Endothelial cell of umbilical vein (primary cell): ENCODE measurements around the gene PRCD. TPM values are rescaled to one million over a fixed set of nuclear protein-coding genes. Genes with fewer than 3 reads are reported as not detected.

Experiments used
- BruUV-seq: library from RNA; stranded (reverse); fragments of 400-500 nt; replicated peaks from 2 replicates; lab custom pipeline; 2021; lab: Mats Ljungman, UMichigan
- CTCF ChIA-PET: fragments of 300-600, 350-600 bp; sonication (Branson Sonifier 250); formaldehyde crosslinking; loops from one replicate; lab custom pipeline; 2021; ENCODE audit warnings: antibody characterized with exemption, inconsistent platforms; lab: Charles Lee
- POLR2A ChIA-PET: fragments of 300-600, 350-600 bp; sonication (Branson Sonifier 250); formaldehyde crosslinking; loops from one replicate; lab custom pipeline; 2021; ENCODE audit warnings: antibody characterized with exemption, inconsistent platforms; lab: Charles Lee
- DNase-seq: peaks from one replicate; pipeline ENCODE4 v3.0.0-alpha.2; 2011; ENCODE audit warnings: low read depth, low spot score
- FAIRE-seq: peaks from 2 replicates; lab custom pipeline; 2011; peaks lifted over from hg19 to GRCh38; lab: Jason Lieb, UNC
- H2AFZ ChIP-seq: 2 replicates; pipeline ENCODE4 v1.6.0; 2012; ENCODE audit warnings: low read depth, low read length, control low read depth, inconsistent platforms
- H3K27ac ChIP-seq: 2 replicates; pipeline ENCODE4 v1.5.1; 2011; ENCODE audit warnings: low read depth, mild to moderate bottlenecking, control low read depth, low read length, moderate library complexity; ENCODE audit not compliant: insufficient read depth
- H3K27me3 ChIP-seq, 2 experiments: 2 replicates each; pipeline versions ENCODE4 v1.6.0 to v1.6.1; 2011; ENCODE audit warnings: low read length in 2 of 2, mixed read lengths in 1 of 2; ENCODE audit not compliant: control insufficient read depth in 2 of 2, insufficient read depth in 2 of 2
- H3K36me3 ChIP-seq, 2 experiments: 2 replicates in 1 of 2; 3 replicates in 1 of 2; pipeline ENCODE4 v1.5.1; 2011; ENCODE audit warnings: low read length in 2 of 2, mild to moderate bottlenecking in 1 of 2, moderate library complexity in 1 of 2; ENCODE audit not compliant: control insufficient read depth in 2 of 2, insufficient read depth in 2 of 2; ENCODE audit errors: extremely low read depth in 1 of 2
- H3K4me1 ChIP-seq: 3 replicates; pipeline ENCODE4 v1.5.1; 2011; ENCODE audit warnings: mild to moderate bottlenecking, low read length; ENCODE audit not compliant: control insufficient read depth, insufficient read depth; ENCODE audit errors: extremely low read depth
- H3K4me2 ChIP-seq: 2 replicates; pipeline ENCODE4 v1.6.1; 2011; ENCODE audit warnings: low read length, control low read depth, mixed read lengths; ENCODE audit not compliant: insufficient read depth
- H3K4me3 ChIP-seq, 3 experiments: fragments of 200-600 bp in 1 of 3; sonication (generic), shearing (Covaris generic) in 1 of 3; replicated peaks in 1 of 3; 2 replicates each; pipeline ENCODE4 v1.5.1; 2011 to 2016; ENCODE audit warnings: control low read depth in 3 of 3, low read length in 3 of 3, mild to moderate bottlenecking in 2 of 3, inconsistent platforms in 1 of 3, low read depth in 1 of 3, moderate library complexity in 1 of 3; ENCODE audit not compliant: insufficient read depth in 1 of 3
- H3K79me2 ChIP-seq: 2 replicates; pipeline ENCODE4 v1.6.0; 2012; ENCODE audit warnings: low read length, inconsistent platforms; ENCODE audit not compliant: control insufficient read depth, insufficient read depth
- H3K9ac ChIP-seq: replicated peaks from 2 replicates; pipeline ENCODE3; 2011; ENCODE audit warnings: low read length, control low read depth; ENCODE audit not compliant: insufficient read depth; ENCODE audit errors: extremely low read depth
- H3K9me1 ChIP-seq: replicated peaks from 3 replicates; pipeline ENCODE4 v1.6.0; 2011; ENCODE audit warnings: mild to moderate bottlenecking, low read length; ENCODE audit not compliant: control insufficient read depth, insufficient read depth; ENCODE audit errors: extremely low read depth
- H3K9me3 ChIP-seq: replicated peaks from 2 replicates; pipeline ENCODE4 v1.5.1; 2012; ENCODE audit warnings: low read length, inconsistent platforms; ENCODE audit not compliant: control insufficient read depth, insufficient read depth
- H4K20me1 ChIP-seq: replicated peaks from 2 replicates; pipeline ENCODE3; 2011; ENCODE audit warnings: mild to moderate bottlenecking, low read length; ENCODE audit not compliant: control insufficient read depth, insufficient read depth; ENCODE audit errors: extremely low read depth
- CTCF ChIP-seq, 2 donors: IDR thresholded peaks; 1 replicate in 1 of 2; 2 replicates in 1 of 2; pipeline ENCODE4 v1.5.1; 2011; ENCODE audit warnings: low read length in 2 of 2, mild to moderate bottlenecking in 2 of 2, moderate library complexity in 2 of 2, control low read depth in 1 of 2, inconsistent platforms in 1 of 2, low read depth in 1 of 2; ENCODE audit not compliant: insufficient read depth in 1 of 2; ENCODE audit errors: extremely low read depth in 1 of 2
- EZH2 ChIP-seq: IDR thresholded peaks from 2 replicates; pipeline ENCODE4 v1.6.1; 2012; ENCODE audit warnings: borderline replicate concordance, low read depth, mild to moderate bottlenecking, moderate library complexity, low read length, inconsistent platforms; ENCODE audit not compliant: severe bottlenecking
- FOS ChIP-seq: IDR thresholded peaks from 2 replicates; pipeline ENCODE4 v1.6.1; 2011; ENCODE audit warnings: mild to moderate bottlenecking, low read length, moderate library complexity, borderline replicate concordance; ENCODE audit not compliant: insufficient read depth
- GATA2 ChIP-seq: IDR thresholded peaks from 2 replicates; pipeline ENCODE4 v1.7.0; 2011; ENCODE audit warnings: low read depth, mild to moderate bottlenecking, moderate library complexity, mixed read lengths, low read length; ENCODE audit not compliant: insufficient read length, insufficient read depth
- JUN ChIP-seq: IDR thresholded peaks from 2 replicates; pipeline ENCODE4 v1.6.1; 2011; ENCODE audit warnings: borderline replicate concordance, low read depth; ENCODE audit not compliant: insufficient read length, insufficient read depth
- MYC ChIP-seq: IDR thresholded peaks from one replicate; pipeline ENCODE4 v1.6.1; 2011; ENCODE audit warnings: mild to moderate bottlenecking, low read depth, low read length
- POLR2A ChIP-seq: IDR thresholded peaks from 2 replicates; pipeline ENCODE4 v1.6.1; 2012; ENCODE audit warnings: low read depth, mild to moderate bottlenecking, control low read depth, low read length
- POLR2AphosphoS5 ChIP-seq: IDR thresholded peaks from 2 replicates; pipeline ENCODE4 v1.6.1; 2012; ENCODE audit warnings: low read depth, mild to moderate bottlenecking, control low read depth, low read length, moderate library complexity; ENCODE audit not compliant: insufficient read depth
- dilution Hi-C: fragments of 300-500 bp; cut with MboI; formaldehyde crosslinking; loops from one replicate; pipeline ENCODE4 v1.15.0; 2019; ENCODE audit warnings: low sequenced_read_pairs; ENCODE audit not compliant: extremely low pct_ligation_motif_present
- intact Hi-C: fragments of 100-400 bp; cut with micrococcal nuclease; formaldehyde crosslinking; loops from one replicate; pipeline ENCODE4 v1.10.0; 2022
- polyA plus RNA-seq, 4 experiments: library from polyadenylated mRNA; depleted of rRNA in 3 of 4; stranded (reverse) in 3 of 4; unstranded in 1 of 4; fragments of >200 nt; gene quantifications; 2 replicates each; pipeline versions ENCODE4 v1.2.1 to v1.2.3, GENCODE V29; 2011 to 2012; ENCODE audit warnings: missing spikeins in 1 of 4
- total RNA-seq: library from RNA; stranded (reverse); gene quantifications from 2 replicates; pipeline ENCODE4 v1.2.3, GENCODE V29; 2021
- TF ChIP-seq, protein P1 (sequence below): IDR thresholded peaks from 2 replicates; pipeline ENCODE4 v1.6.1; 2011; ENCODE audit not compliant: insufficient read depth, insufficient read length

Gene PRCD
- total and polyA plus RNA-seq, 2 donors (not counting 3 experiments of a cell fraction or from before 2014, with no cell fraction given): not detected

GRCh38 chr17:76572201-76572910 is 32.5 kb downstream of the PRCD start:
- no peak overlapping the region for H3K9ac ChIP-seq
- CTCF ChIA-PET: interaction anchor here (3.3 kb wide), 1 partner anchor 52 kb away, joined by 16 read pairs; no protein-coding TSS in a partner anchor
- FAIRE-seq (no peak), DNase-seq (no peak)
- H3K4me2 ChIP-seq: no peak overlapping the region
- no peaks in the 10 kb centered on the region for H4K20me1 ChIP-seq
- no peak overlapping the region for H2AFZ ChIP-seq
- H3K9me3 ChIP-seq: no peaks in the 10 kb centered on the region
- no peaks in the 10 kb centered on the region for H3K27me3 ChIP-seq
- no peaks in the 10 kb centered on the region for H3K4me1 ChIP-seq
- no peaks in the 10 kb centered on the region for H3K79me2 ChIP-seq
- H3K9me1 ChIP-seq: no peaks in the 10 kb centered on the region
- H3K36me3 ChIP-seq: no peaks in the 10 kb centered on the region
- no peak overlapping the region for H3K27ac ChIP-seq
- intact Hi-C loops: no loop called here
- POLR2A ChIA-PET: no interaction called here
- no peak for TF ChIP-seq MYC
- TF ChIP-seq JUN: no peak
- no peak for TF ChIP-seq GATA2
- TF ChIP-seq, protein P1, sequence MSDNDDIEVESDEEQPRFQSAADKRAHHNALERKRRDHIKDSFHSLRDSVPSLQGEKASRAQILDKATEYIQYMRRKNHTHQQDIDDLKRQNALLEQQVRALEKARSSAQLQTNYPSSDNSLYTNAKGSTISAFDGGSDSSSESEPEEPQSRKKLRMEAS: no peak
- no peak for TF ChIP-seq CTCF (IDR thresholded peaks at IDR 0.05; ENCODE audit: extremely low read depth in 1 of 2, insufficient read depth in 1 of 2, low read depth in 1 of 2, low read length in 2 of 2)
- no peak for TF ChIP-seq POLR2A
- no peak for TF ChIP-seq FOS
- TF ChIP-seq EZH2: no peak
- no peak for TF ChIP-seq POLR2AphosphoS5
- no peak overlapping the region for H3K4me3 ChIP-seq
- dilution Hi-C loops: no loop called here
- no TSS peak for BruUV-seq
